ENCODE data around the gene PARN.
"Not testable (repeated sequence)": the region's sequence is repeated elsewhere in the genome, so short reads cannot be mapped to it uniquely, and the experiment has no call there.

The PARN gene

DNA sequence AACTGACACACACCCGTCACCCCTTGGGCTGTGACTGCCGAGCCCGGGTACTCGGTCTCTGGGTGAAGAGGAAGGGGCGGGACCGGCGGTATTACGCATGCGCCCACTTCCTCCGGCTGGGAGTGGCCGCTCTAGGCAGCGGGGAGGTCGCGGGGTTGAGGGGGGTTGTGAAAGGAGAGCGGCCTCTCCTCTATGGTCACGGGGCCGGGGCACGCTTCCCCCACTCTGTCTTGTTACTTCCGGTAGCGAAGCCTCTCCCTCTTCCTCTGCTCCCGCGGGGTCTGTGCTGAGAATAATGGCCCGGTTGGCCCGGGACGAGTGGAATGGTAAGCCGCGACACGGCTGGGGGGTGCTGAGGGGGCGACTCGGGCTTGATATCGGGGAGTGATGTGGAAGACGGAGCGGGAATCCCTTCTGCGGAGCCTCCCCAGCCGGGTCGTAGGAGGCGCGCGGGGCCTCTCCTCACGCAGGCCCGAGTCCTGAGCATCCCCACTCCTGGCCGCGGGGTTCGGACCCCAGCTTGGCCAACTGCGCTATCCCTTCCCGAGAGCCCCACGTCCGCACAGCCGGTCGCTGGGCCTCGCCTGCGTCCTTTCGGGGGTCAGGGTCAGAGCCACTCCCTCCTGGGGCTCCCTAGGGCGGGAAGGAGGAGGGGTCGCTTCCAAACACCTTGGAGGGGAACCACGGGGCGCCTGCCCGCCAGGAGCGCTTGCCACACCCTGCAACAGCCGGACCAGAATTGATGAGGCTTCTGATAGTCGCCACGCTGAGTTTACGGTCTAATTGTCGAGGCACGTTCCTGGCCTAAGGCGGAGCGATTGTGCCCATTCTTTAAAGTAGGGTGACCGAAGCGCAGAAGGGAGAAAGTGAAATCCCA lies 2.9 kb upstream of the PARN start, which contains the start of gene BFAR:
TSS of gene BFAR (plus strand) at position 259 of the 877 bp plus-strand sequence. CDS start 11,396 bp downstream, outside the sequence.
- DNase-seq = peak; percentile 97

DNA sequence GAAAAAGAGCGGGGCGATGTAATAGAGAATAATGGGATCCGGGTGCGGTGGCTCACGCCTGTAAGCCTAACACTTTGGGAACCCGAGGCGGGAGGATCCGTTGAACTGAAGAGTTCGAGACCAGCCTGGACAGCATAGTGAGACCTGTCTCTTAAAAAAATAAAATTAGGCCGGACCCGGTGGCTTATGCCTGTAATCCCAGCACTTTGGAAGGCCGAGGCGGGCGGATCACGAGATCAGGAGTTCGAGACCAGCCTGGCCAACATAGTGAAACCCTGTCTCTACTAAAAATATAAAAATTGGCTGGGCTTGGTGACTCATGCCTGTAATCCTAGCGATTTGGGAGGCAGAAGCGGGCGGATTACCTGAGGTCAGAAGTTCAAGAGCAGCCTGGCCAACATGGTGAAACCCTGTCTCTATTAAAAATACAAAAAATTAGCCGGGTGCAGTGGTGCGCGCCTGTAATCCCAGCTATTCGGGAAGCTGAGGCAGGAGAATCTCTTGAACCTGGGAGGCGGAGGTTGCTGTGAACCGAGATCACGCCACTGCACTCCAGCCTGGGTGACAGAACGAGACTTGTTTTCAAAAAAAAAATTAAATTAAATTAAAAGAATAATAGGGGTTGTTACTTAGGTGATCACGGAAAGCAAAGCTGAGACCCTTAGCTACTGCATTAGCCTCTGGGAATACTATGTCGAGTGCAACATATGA lies 715 bp upstream of the PARN start:
- not testable (repeated sequence) for DNase-seq

DNA sequence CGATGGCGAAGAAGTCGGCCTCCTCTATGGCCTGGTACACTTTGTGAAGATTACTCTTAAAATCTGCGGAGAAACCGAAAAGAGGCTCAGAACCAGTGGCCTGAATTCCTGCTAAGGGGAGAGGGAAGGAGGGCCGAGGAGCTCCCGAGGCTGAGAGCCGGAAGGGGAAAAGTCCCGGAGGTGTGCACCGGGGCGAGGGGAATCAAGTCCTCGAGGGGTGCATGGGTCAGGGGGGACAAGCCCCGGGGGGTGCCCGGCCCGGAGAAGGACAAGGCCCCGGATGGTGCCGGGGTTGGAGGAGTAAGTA lies 495 bp downstream of the PARN start:
- no peak for DNase-seq

DNA sequence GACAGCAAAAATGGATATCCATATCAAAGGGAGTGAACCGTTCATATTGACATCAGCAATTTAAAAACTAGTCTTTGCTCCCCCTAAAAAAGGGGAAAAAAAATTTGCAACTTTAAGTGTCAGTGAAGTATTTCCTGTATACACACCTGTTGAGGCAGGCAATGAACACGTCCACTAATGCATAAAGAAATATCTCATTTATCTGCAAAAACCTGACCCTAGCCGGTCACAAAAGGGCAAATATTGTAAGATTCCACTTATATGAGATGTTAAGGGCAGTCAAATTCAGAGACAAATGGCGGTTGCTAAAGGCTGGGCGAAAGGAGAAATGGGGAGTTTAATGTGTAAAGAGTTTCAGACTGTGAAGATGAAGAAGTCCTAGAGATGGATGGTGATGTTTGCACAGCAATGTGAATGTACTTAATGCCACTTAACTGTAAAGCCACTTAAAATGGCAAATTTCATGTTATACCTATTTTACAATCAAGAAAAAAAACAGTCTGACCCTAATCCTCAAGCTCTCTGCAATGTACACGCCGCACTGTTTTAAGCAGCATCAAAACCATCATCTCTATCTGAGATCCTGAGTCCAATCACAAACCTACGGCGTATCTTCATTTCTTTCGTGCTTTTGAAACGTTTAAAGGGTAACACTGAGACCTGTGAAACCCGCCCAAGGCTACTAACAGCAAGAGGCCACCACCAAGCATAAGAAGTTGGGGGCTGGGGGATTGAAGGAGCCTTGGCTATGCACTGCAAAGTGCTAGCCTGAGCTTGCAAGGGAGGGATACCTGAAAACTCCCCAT lies 1.1 kb downstream of the PARN start:
- DNase-seq = peak; percentile 39

DNA sequence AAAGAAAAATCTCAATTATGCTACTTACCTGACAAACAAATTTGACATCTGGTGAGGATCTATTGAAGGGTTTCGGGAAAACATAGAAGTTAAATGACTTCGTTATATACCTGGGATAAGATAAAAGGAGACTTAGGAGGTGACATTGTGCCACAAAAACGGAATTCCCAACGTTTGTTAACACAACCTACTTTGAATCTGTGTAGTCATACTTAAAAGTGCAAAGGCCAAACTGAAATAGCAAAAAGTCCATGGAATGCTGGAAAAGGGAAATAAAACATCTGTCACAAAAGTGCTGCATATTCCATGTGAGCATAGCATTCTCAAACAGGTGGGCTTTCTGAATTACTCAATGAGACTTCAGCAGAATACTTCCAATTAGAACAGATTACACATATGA lies 3.0 kb downstream of the PARN start:
- DNase-seq = no peak

DNA sequence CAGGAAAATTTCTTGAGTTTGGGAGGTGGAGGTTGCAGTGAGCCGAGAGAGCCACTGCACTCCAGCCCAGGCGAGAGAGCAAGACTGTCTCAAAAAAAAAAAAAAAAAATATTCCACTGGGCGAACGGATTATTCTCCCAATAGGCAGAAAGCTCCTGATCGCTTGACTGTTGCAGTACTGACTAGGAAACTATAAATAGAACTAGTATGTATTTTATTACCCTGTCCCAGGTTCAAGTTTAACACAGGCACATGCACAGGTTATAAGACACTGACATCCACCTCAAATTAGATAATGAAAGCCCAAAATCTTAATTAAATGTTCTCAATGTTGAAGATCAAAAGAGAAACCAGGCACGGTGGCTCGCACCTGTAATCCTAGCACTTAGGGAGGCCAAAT lies 11.5 kb downstream of the PARN start:
- no peak for DNase-seq

DNA sequence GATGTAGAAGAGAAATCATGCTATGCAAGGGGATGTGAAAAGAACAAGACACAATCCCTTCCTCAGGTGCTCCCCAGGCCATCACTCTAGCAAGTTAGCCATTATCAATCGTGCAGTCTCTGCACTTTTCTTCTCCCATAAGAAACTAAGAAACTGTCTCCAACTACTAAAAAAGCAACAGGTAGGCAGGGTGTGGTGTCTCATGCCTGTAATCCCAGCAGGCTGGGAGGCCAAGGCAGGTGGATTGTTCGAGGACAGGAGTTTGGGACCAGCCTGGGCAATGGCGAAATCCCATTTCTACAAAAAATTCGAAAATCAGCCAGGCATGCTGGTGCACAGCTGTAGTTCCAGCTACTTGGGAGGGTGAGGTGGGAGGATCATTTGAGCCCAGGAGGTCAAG lies 13.8 kb downstream of the PARN start:
- no peak for DNase-seq

DNA sequence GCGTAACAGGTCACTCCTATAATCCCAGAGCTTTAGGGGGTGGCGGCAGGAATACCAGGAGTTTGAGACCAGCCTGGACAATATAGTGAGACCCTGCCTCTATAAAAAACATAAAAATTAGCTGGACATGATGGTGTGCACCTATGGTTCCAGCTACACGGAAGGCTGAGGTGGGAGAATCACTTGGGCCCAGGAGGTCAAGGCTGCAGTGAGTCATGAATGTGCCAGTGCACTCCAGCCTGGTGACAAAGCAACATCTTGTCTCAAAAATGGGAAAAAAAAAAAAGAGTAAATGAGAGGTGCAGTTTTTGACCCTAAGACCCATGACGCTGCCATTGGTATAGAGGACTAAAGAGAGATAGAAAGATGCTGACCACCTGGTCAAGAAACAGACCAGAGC lies 16.1 kb downstream of the PARN start:
- DNase-seq = no peak

DNA sequence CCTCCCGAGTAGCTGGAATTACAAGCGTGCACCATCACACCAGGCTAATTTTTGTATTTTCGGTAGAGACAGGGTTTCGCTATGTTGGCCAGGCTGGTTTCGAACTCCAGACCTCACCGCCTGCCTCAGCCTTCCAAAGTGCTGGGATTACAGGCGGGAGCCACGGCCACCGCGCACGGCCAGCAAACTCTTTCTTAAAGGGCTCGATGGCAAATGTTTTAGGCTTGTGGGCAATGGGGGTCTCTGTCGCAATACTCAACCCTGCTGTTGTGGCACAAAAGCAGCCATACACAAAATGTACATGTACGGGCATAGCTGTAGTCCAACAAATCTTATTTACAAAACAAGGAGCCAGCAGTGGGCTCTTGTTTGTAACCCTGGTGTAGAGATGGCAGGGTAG lies 18.4 kb downstream of the PARN start:
- DNase-seq = no peak

DNA sequence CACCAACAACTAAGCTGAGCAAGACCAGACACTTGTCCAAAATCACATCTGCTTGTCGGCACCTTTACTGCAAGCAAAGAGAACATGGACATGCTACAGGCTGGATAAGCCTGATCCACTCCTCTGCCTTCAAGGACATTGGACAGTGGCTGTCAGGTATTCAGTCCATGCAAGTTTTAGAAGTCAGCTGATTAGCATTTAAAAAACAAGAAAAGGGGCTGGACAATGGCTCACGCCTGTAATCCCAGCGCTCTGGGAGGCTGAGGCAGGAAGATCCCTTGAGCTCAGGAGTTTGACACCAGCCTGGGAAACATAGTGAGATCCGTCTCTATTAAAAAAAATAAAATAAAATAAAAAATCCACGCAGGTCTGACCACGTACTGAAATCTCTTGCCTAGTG lies 20.3 kb downstream of the PARN start:
- no peak for DNase-seq

DNA sequence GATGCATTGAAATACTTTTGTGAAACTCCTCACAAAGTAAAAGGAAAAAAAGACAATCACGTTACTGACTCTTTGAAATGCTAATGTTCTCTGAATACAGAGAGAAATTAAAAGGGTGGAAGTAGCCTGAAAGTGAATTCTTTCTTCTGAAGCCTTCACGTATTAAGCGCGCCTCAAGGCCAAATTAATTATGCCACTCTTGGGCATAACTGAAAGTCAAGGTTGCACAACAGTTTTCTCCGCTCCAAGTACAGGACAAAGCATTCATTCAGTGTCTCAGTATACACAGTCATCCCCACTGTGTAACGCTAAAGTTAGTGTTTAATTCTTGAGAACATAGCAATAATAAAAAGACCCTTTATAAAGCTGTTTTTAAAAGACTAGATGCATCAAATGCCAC lies 21.5 kb downstream of the PARN start:
- no peak for DNase-seq

DNA sequence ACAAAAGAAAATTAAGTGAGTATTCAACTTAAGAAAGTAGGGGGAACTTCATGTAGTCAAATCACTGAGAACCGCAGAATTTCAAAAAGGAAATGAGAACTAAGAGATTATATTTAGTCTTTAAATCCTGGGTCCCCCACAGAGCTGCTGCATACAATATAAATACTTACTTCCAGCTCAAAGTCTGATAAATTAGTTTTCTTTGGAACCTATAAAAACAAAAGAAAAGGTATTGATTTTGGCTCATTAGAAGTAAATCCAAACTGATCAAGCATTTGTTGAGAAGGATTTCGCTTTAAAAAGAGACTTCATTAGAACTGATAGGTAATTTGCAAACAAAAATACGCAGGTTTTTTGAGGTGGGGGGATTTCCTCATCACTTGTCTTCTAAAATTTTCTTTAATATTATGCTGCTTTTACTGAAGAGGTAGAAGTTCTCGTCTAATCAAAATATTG lies 21.9 kb downstream of the PARN start:
- DNase-seq = no peak

DNA sequence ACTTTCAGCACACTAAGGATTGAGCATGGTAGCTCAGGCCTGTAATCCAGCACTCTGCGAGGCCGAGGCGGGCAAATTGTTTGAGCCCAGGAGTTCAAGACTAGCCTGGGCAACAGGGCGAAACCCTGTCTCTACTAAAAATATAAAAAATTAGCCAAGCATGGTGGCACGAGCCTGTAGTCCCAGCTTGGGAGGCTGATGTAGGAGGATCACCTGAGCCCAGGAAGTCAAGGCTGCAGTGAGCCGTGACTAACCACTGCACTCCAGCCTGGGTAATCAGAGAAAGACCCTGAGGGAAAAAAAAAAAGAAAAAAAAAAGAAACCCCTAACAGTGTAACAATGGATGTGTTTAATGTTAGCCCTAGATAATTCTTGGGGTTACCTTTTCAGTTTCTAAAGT lies 24.0 kb downstream of the PARN start:
- no peak for DNase-seq

DNA sequence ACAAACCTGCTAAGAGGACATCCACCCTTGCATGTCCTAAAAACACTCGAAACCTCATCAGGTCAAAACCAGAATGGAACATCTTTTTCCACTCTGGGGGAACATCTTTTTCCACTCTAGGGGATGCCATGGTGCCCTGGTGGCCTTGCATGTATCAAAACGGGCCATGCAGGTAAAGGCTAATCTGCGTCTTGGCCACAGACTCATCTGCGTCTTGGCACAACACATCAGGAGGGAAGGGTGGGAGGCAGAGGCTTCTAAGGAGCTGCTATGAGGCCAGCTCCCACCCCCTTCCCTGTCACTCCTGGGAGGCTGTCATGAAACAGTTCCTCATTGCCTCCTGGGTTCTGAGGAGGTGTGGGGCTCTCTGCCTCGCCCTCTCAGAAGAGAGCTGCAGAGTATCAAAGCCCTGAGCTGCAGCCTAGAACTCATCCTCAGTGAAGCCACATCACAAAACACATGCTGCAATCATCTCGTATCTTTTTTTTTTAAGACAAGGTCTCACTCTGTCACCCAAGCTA lies 27.6 kb downstream of the PARN start:
- DNase-seq = no peak

DNA sequence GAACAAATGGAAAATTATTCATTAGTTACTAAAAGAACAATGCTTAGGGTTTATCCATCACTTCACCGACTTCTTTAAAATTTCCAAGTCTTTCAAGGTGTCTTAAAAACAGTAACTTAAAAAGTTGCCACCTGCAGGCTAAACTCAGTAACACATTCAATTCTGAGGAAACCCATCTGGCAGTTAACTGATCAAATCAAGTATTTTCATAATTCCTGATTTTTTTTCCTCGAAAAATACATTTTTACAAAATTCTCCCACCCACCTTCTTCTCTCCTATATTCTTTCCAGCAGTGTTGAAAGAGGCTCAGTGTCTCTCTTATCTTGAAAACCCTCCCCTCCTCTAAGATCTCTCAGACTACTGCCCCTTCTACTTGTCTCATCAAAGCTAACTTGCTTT lies 29.9 kb downstream of the PARN start:
- DNase-seq = peak; percentile 35

DNA sequence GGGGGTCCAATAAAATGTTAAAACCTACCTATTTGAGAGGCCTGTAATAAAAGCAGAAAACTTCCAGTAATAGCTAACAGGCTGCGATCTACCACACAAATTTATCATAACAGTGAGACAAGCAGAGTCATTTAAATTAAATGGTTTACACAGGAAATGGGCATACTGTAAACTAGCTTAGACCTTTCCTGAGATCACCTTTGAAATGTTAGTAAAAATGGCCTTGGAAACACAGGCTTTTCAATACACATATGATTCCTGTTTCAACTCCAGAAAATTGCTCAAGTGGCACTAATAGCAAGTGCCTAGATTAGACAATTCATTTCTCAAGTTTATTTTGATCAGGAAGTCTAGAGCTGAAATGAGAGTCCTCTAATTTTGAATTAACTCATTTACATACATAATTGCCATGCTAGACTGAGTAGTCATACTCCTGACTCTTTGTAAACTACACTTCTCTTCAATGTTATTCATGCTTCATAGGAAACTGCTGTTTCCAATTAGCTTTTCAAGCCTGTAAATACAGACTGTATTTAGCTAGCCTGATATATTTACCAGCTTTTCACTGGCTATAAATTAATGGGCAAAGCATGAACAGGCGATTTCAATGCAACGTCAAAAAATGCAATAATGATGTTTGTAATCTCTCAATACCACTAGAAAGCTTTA lies 43.3 kb downstream of the PARN start:
- DNase-seq = no peak

DNA sequence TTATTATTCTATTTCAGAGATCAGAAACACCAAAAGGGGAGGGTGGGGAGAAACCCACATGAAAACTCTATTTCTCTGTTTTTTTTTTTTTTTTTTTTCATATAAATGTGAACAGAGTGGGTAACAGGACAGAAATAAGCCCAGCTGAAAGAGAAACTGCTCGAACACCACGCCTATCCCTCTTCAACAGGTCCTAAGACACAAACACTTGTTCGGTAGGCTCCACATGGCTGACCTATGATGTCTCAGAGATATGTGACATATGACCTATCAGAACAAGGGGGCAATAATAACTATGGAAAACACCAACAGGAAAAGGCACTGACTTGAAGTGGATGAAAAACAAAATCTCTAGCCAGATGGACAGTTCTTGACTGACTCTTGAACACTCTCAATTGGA lies 44.8 kb downstream of the PARN start:
- no peak for DNase-seq

DNA sequence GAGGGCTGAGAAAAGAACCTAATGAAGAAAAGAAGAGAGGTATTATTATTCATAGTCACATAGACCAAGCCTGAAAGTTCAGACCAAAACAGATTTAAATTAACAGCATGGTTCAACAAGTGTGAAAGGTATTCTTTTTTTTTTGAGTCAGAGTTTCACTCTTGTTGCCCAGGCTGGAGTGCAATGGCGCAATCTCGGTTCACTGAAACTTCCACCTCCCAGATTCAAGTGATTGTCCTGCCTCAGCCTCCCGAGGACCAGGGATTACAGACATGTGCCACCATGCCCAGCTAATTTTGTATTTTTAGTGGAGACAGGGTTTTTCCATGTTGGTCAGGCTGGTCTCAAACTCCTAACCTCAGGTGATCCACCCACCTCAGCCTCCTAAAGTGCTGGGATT lies 49.1 kb downstream of the PARN start:
- DNase-seq = not testable (repeated sequence)

DNA sequence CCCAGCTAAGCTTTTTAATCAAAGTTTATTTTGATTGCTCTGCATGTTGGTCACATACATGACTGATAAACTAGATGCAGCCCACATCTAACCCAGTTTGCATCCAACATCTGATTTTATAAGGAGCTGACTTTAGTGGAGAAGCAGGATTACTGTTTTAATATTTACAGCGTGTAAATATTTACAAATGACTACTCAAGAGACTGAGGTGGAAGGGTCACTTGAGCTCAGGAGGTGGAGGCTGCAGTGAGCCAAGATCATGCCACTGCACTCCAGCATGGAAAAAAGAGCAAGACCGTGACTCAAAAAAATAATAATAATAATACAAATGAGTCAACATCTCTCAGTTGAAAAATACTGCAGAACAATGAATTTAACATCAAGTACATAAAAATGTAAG lies 50.8 kb downstream of the PARN start:
- no peak for DNase-seq

DNA sequence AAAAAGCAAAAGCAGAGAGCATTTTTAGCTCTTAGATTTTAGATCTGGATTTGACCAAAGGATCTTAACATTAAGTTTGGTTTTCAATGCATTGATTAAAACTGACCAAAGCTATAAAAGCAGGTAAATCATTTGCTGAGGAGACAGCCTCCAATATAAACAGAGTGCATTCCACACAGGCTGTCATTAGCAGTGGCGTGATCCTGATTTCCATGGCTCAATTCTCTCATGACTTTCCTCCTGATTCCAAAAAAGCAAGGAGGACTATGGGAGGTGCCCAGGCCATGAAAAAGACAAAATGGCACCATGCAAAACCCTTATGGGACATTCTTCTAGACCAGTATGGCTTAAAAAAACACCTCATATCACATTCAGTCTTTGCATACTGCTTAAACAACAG lies 53.5 kb downstream of the PARN start:
- DNase-seq = no peak

DNA sequence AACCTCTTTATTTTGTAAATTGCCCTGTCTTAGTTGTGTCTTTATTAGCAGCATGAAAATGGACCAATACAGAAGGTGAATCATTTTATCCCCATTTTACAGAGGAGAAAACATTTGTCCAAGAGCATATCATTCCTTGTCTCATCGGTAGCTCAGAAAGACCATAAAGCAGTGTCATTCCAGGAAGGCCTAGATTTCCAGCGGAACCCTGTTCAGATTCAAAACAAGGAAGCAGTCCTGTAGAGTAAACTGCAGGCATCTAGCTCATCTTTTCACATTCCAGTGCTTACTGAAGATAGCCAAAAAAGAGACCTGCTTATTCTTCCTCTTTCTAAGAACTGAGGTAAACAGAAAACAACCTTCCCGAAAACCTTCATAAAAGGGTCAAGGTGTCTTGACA lies 54.0 kb downstream of the PARN start:
- no peak for DNase-seq

DNA sequence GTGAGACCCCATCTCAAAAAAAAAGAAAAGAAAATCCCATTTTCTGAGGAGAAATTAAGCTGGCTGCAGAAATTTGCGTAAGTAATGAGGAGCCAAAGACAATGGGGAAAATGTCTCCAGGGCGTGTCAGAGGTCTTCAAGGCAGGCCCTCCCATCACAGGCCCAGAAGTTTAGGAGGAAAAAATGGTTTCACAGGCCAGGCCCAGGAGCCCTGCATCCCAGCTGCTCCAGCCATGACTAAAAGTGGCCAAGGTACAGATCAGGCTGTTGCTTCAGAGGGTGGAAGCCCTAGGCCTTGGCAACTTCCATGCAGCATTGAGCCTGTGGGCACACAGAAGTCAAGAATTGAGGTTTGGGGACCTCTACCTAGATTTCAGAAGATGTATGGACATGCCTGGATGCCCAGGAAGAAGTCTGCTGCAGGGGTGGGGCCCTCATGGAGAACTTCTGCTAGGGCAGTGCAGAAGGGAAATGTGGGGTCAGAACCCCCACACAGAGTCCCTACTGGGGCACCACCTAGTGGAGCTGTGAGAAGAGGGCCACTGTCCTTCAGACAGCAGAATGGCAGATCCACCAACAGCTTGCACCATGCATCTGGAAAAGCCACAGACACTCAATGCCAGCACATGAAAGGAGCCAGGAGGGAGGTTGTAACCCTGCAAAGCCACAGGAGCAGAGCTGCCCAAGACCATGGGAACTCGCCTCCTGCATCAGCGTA lies 55.2 kb downstream of the PARN start:
- DNase-seq = not testable (repeated sequence)

Data from hematopoietic multipotent progenitor cell treated with erythropoietin and hydrocortisone succinate and interleukin-3 and kit ligand, for 8 days (in vitro differentiated cells).